Ureter (tissue), 1 donor: ENCODE data around the gene ASB6. TPM values are rescaled to one million over a fixed set of nuclear protein-coding genes. Genes with fewer than 3 reads are reported as not detected.

Experiments used
- DNase-seq: peaks from one replicate; pipeline ENCODE4 v3.0.0-alpha.2; 2020; ENCODE audit warnings: low spot score
- total RNA-seq: library from RNA; stranded (reverse); gene quantifications from one replicate; pipeline ENCODE4 v1.2.4, GENCODE V29; 2023
- donor health status: DM: yes; HTN: yes; CAD: no.

The ASB6 gene
- total RNA-seq, 1 donor from 2014 or later: 18.8 TPM

- no peak for DNase-seq
Measured at GRCh38 chr9:129586245-129586644, 55.7 kb downstream of the ASB6 start.

- no peak for DNase-seq
Measured at GRCh38 chr9:129585352-129585751, 56.6 kb downstream of the ASB6 start.

Other genes with a start within 250 kb of the ASB6 start
- gene C9orf50, start 21.1 kb downstream of the ASB6 start, total RNA-seq: not detected
- 31.2 TPM for gene NTMT1, start 16.0 kb downstream of the ASB6 start, total RNA-seq
- 6.5 TPM for gene PRRX2, start 23.5 kb upstream of the ASB6 start, total RNA-seq
- 67.9 TPM for gene PTGES, start 110.9 kb upstream of the ASB6 start, total RNA-seq
- gene TOR1B, start 161.0 kb upstream of the ASB6 start, total RNA-seq: 19.5 TPM
- 34.1 TPM for gene TOR1A, start 182.0 kb upstream of the ASB6 start, total RNA-seq
- gene C9orf78, start 193.1 kb upstream of the ASB6 start, total RNA-seq: 38.7 TPM
- 42.1 TPM for gene USP20, start 193.3 kb upstream of the ASB6 start, total RNA-seq